Stimulated activated naive CD8-positive, alpha-beta T cell treated with anti-CD3 and anti-CD28 coated beads, Interleukin-15, Interleukin-2, amounts not matched to agents 100 U/mL and 50 U/mL, for 24 hours (primary cell): ENCODE results near the gene SLC7A6OS.

ENCODE experiments used
- ATAC-seq: fragments of 150-1000 bp; cut with Tn5 transposase; one replicate; pipeline ENCODE4 v1.10.0; 2021
- DNase-seq: peaks from one replicate; pipeline ENCODE4 v3.0.0; 2021

SLC7A6OS gene

DNA sequence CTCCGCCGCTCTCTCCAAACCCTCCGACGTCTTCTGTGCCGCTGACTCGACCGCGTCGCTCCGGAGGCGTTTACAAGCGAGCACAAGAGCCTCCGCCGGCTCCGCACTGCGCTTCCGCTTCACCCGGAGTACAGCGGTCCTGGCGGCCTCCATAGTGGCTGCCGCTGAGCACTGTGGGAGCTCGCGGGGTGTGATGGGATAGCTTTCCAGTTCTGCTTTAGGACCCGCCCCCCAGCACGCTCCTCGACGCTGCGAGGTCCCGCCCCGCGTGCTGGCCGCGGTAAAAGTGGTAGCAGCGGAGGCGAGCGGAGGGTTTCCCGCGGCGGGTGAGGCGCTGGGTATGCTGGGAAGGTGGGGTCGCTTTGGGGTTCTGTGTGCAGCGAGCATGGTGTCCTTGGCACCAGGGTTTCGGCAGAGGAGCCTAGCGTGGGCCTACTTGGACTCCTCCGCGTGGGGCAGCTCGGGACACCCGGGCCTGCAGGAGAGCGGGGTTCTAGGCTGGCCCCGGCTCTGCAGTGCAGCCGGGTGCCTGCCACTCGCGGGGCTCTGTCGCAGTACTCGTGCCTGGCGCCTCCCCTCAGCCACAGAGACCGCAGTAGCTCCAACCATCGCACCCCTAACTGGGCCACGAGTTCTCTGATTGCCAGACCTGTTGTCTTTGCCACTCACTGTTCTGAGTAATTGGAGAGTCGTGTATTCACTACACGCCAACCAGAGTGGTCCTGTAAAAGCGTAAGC is at the start of gene SLC7A6OS, which contains the start of gene PRMT7:
Gene SLC7A6OS, minus strand, starts transcription at position 173 of the 738 bp plus-strand sequence. Its CDS starts 20 bp downstream, at position 153.
Gene PRMT7, plus strand, starts transcription at position 246 of the 738 bp plus-strand sequence. CDS start 4,961 bp downstream, outside the sequence.
- ATAC-seq (peak; percentile 99), DNase-seq (peak; percentile 92)

DNA sequence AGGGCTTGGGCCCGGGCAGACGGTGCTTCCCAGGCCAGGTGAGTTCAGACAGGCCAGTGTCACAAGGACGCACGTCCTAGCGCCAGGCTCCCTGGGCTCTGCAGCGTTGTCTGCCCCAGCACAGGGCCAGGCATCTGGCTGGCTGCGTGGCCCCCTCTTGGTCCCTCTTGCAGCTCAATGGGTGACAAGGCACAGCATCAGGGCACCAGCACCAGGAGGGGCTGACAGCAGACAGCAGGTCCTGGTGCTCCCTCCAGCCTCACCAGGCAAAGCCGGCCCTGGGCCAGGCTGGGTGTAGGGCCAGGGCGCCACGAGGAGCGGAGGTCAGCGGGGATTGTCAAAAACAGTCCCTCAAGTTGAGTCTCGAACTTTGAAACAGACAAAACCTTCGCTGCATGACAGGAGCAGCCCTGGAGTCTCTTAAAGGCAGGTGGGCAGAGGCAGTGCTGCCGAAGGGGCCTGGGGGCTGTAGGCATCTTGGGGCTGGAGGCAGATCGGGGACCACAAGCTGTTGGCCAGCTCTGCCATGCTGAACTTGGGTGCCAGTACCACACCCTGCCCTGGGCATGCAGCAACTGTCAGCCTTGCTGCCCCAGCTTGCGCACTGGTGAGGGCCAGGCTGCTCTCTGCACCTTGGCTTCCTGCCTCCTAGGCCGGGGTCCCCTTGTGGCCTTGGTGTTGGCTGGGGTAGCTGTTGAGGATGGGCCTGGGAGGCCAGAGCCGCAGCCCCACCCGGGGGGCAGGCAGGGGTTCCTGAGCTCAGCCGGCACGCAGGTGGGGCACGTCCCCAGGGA is 48.8 kb upstream of the SLC7A6OS start:
- DNase-seq (no peak), ATAC-seq (no peak)

GRCh38 chr16:68358951-68359350 is 48.2 kb upstream of the SLC7A6OS start:
- ATAC-seq (no peak), DNase-seq (no peak)

DNA sequence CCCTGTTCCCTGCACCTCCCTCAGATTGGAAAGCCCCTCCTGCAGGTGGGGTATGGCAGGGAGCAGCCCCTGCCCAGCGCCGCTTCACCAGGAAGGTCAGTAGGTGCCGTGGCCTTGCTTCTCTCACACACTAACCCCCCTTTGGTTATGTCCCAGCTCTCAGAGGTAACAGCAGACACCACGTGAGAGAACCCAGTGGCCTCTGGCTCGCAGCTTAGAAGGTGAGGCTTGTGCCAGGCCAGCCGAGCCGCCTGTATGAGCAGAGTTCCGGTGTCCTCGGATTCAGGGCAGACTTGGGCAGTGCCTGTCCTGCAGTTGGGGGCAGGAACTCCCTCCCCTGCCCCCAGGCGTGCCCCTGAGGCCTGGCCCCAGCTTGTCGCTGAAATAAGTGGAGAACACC is 47.2 kb upstream of the SLC7A6OS start:
- ATAC-seq (no peak), DNase-seq (no peak)

GRCh38 chr16:68357521-68357922 is 46.8 kb upstream of the SLC7A6OS start:
- no peak for ATAC-seq
- no peak for DNase-seq

GRCh38 chr16:68356919-68357286 is 46.2 kb upstream of the SLC7A6OS start:
- DNase-seq (no peak), ATAC-seq (no peak)

- DNase-seq (peak; percentile 76), ATAC-seq (peak; percentile 84)
Observed at GRCh38 chr16:68356249-68356918, 45.6 kb upstream of the SLC7A6OS start.

GRCh38 chr16:68355447-68356248 is 44.9 kb upstream of the SLC7A6OS start:
- no peak for ATAC-seq
- DNase-seq, result no peak

DNA sequence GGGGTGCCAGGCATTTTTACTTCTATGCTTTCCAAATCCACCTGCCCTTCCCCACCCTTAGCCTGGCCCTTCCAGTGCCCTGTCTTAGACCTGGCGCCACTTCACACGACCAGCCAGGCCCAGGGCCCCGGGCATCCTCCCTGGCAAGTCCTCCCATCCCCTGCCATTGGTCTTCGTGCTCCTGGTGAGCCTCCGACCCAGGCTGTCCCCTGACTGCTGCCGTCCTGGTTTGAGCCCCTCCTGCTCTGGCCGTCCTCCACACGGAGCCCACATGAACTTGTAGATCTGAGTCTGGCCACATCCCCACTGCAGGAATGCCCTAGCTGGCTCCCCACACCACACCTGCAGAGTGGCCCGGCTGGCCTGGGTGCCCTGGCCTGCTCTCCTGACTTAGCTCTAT is 44.1 kb upstream of the SLC7A6OS start:
- no peak for DNase-seq

GRCh38 chr16:68353366-68353765 is 42.6 kb upstream of the SLC7A6OS start:
- ATAC-seq, result no peak
- no peak for DNase-seq

More for the DNA sequence above, 44.1 kb upstream of the SLC7A6OS start:
- ATAC-seq, result no peak

- no peak for DNase-seq
- ATAC-seq, result no peak
Observed at GRCh38 chr16:68351991-68352431, 41.3 kb upstream of the SLC7A6OS start.

- no peak for DNase-seq
Observed at GRCh38 chr16:68351463-68351862, 40.7 kb upstream of the SLC7A6OS start.

DNA sequence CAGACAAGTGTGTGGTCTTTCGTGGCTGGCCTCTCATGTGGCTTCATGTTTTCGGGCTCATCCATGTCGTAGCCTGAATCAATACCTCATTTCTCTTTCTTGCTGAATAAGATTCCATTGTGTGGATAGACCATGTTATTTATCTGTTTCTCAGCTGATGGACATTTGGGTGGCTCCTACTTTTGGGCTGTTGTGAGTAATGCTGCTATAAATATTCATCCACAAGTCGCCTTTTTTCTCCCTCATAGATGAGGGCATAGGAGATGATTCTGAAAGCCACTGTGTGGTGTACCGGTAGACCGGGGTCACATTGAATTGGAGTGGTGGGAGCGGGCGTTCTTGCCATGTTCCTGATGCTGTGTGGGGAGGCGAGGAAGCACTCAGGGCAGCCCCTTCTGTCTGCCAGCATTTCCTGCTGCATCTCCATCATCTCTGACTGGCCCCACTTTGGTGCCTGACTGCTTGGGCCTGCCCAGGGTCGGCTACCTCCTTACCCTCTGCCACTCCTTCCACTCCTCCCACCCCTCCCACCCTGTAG is 40.1 kb upstream of the SLC7A6OS start:
- no peak for ATAC-seq
- no peak for DNase-seq

More at GRCh38 chr16:68351463-68351862, 40.7 kb upstream of the SLC7A6OS start:
- no peak for ATAC-seq

DNA sequence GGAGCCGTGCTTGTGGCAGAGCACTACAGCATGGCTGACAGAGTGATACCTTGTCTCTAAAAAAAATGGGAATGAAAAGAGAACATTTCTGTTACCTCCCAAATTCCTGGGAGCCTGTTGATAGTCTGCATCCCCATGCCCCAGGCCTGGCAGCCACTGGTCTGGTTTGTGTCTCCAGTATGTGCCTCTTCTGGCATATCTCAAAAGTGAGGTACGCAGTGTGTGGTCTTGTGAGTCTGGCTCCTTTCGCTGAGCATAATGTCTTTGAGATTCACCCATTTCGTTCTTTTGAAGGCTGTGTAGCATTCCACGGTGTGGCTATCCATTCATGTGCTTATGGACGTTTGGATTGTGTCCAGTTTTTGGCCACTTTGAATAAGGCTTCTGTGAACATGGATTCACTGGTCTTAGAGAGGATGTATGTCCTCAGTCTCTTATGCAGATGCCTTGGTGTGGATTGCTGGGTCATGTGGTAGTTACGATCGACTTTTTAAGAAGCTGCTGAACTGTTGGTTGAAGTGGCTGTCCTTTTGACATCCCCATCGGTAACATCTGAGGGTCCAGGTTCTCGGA is 39.2 kb upstream of the SLC7A6OS start:
- DNase-seq, result no peak
- no peak for ATAC-seq

GRCh38 chr16:68348639-68349445 is 38.1 kb upstream of the SLC7A6OS start:
- no peak for ATAC-seq
- DNase-seq, result no peak

DNA sequence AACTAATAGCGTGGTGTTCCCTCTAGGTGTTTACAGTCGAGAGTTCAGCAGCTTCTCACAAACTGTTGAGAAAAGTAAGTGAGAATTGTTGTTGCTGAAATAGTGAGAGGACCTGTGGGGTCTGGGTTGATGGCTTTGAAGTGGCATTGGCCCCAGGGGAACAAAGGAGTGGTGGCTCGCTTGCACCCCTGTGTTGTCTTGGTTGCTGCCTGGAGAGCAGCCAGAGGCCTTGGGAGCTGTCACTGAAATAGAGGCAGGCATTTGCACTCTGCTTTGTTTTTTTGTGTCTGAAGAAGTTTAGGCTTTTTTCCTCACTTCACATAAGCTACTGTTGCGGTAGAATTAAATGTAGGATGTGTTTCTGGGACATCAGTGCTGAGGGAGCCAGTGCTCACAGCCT is 36.9 kb upstream of the SLC7A6OS start:
- DNase-seq (no peak), ATAC-seq (no peak)

DNA sequence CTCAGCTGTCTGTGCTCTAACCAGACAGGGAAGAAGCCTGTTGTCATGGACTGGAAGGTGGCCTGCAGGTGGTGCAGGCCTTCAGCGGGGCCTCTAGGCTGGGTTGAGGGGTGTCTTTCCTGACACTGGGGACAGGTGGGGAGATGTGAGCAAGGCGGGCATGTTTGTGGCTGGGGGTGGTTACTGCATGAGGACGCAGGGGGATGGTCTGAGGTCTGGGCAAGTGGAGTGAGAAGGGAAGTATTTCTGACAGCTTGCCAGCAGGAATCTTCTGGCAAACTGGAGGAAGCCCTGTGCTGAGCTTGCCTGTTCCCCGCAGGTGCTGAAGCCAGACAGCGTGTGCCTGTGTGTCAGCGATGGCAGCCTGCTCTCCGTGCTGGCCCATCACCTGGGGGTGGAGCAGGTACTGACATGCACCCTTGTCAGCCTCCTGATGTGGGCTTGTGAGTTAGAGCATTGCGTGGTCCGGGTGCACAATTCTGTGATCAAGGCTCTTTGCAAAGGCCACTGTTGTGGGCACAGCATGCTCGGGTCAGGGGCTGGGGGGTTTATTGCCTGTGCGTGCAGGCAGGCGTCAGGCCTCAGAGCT is 36.2 kb upstream of the SLC7A6OS start:
- ATAC-seq (no peak), DNase-seq (no peak)

DNA sequence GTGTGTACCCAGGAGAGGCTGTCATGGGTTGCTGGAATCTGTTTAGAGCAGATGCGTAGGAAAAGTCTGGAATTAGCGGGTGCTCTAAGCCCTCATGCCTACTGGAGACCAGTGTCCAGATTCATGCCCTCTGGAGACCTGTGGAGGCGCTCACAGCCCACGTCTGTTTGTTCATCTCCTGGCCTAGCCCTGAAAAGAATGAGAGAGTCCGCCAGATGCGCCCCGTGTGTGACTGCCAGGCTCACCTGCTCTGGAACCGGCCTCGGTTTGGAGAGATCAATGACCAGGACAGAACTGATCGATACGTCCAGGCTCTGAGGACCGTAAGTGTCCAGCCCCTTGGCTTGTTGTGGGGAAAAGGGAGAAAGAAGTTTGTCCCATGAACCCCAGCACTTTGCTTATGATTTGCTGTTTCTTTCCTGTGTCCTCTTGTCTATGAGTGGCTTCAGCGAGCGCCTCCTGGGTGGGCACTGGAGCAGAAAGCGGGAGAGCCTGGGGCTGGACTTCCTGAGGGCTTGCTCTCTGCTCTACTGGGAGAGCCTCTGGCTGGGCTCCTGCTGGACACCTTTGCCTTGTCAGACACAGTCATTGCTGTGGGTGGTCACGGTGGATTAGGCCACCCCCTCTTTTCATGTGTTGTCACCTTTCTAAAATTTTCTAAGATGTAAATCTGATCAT is 35.4 kb upstream of the SLC7A6OS start:
- ATAC-seq, result no peak
- DNase-seq, result no peak

DNA sequence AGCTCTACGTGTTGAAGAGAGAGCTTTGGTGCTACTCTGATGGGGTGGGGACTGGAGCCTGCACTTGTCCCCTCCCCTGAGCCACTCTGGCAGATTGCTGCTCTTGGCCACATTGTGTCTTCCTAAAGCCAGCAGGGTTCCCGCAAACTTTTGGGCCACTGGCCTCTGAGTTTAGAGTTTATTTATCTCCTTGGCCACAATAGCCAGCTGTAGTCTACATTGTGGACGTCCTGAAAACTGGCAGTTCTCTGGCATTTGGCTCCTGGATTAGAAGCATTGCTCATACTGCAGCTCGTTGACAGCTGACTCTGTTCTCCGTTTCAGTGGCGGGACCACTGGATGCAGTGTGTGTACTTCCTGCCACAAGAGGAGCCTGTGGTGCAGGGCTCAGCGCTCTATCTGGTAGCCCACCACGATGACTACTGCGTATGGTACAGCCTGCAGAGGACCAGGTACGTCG is 34.6 kb upstream of the SLC7A6OS start:
- peak; percentile 41 for DNase-seq
- peak; percentile 81 for ATAC-seq
